PC-9 (cell line): ENCODE results near the gene KLK7. TPM values are rescaled to one million over a fixed set of nuclear protein-coding genes. Genes with fewer than 3 reads are reported as not detected.

Source experiments
- BruUV-seq: library from RNA; stranded (reverse); fragments of 400-500 nt; replicated peaks from 2 replicates; lab custom pipeline; 2021; lab: Mats Ljungman, UMichigan
- CTCF ChIA-PET: fragments of 300-600 bp; sonication (Branson Sonifier 250); formaldehyde crosslinking; loops from one replicate; lab custom pipeline; 2022; ENCODE audit warnings: antibody characterized with exemption; lab: Charles Lee
- POLR2A ChIA-PET: fragments of 300-600 bp; sonication (Branson Sonifier 250); formaldehyde crosslinking; loops from one replicate; lab custom pipeline; 2022; ENCODE audit warnings: antibody characterized with exemption; ENCODE audit not compliant: unreplicated experiment; lab: Charles Lee
- DNase-seq, 2 experiments: peaks; one replicate each; pipeline versions ENCODE4 v3.0.0 to v3.0.0-alpha.2; 2015 to 2022; ENCODE audit warnings: mixed read lengths in 1 of 2
- H2AFZ ChIP-seq: fragments of 200-600 bp; sonication (generic); 2 replicates; pipeline ENCODE4 v1.8.1; 2017; ENCODE audit warnings: antibody characterized with exemption
- H3F3A ChIP-seq: fragments of 200-600 bp; sonication (generic); 2 replicates; pipeline ENCODE4 v1.8.1; 2017; ENCODE audit warnings: antibody characterized with exemption, mild to moderate bottlenecking, low read depth; ENCODE audit not compliant: insufficient read depth
- H3K27ac ChIP-seq: fragments of 200-600 bp; sonication (generic); 2 replicates; pipeline ENCODE4 v1.6.1; 2016; ENCODE audit warnings: mixed run types
- H3K27me3 ChIP-seq: fragments of 200-600 bp; sonication (generic); 2 replicates; pipeline ENCODE4 v1.6.1; 2016; ENCODE audit warnings: low read depth, mixed run types; ENCODE audit not compliant: insufficient read depth
- H3K36me3 ChIP-seq: fragments of 200-600 bp; sonication (generic); 2 replicates; pipeline ENCODE4 v1.6.1; 2016; ENCODE audit warnings: low read depth, mixed run types
- H3K4me1 ChIP-seq: fragments of 200-600 bp; sonication (generic); replicated peaks from 2 replicates; pipeline ENCODE4 v1.6.1; 2016; ENCODE audit warnings: mixed run types; ENCODE audit not compliant: insufficient read depth
- H3K4me2 ChIP-seq: fragments of 200-600 bp; sonication (generic); 2 replicates; pipeline ENCODE4 v1.6.1; 2017; ENCODE audit warnings: mixed run types
- H3K4me3 ChIP-seq: fragments of 200-600 bp; sonication (generic); 2 replicates; pipeline ENCODE4 v1.6.1; 2016; ENCODE audit warnings: mixed run types
- H3K79me2 ChIP-seq: fragments of 200-600 bp; sonication (generic); 2 replicates; pipeline ENCODE4 v1.6.1; 2017; ENCODE audit warnings: low read depth, mixed run types
- H3K9me2 ChIP-seq: fragments of 200-600 bp; sonication (generic); 2 replicates; pipeline ENCODE4 v1.8.1; 2017; ENCODE audit warnings: mild to moderate bottlenecking; ENCODE audit not compliant: insufficient read depth
- H3K9me3 ChIP-seq: fragments of 200-600 bp; sonication (generic); 2 replicates; pipeline ENCODE4 v1.8.1; 2016; ENCODE audit warnings: low read depth; ENCODE audit not compliant: insufficient read depth
- H4K20me1 ChIP-seq: fragments of 200-600 bp; sonication (generic); 2 replicates; pipeline ENCODE4 v1.8.1; 2017; ENCODE audit not compliant: insufficient read depth
- CTCF ChIP-seq: fragments of 200-600 bp; sonication (generic); conservative IDR thresholded peaks from 2 replicates; pipeline ENCODE4 v1.6.1; 2017; ENCODE audit warnings: mixed run types, antibody characterized with exemption, mild to moderate bottlenecking, moderate library complexity
- EZH2 ChIP-seq: fragments of 200-600 bp; sonication (generic); IDR thresholded peaks from 2 replicates; pipeline ENCODE4 v1.8.0; 2017; ENCODE audit warnings: antibody characterized with exemption, low read depth
- intact Hi-C: fragments of 100-400 bp; cut with micrococcal nuclease; formaldehyde crosslinking; loops from one replicate; pipeline ENCODE4 v1.10.0; 2022; ENCODE audit not compliant: unreplicated experiment
- total RNA-seq: library from RNA; stranded (reverse); gene quantifications from 2 replicates; pipeline ENCODE4 v1.2.3, GENCODE V29; 2021

Gene KLK7
- total RNA-seq, 1 experiment from 2014 or later = 98.1 TPM

GRCh38 chr19:51010066-51010795, 26.5 kb upstream of the KLK7 start:
- intact Hi-C loops = loop anchor here (10.0 kb wide), 2 partner anchors 205 to 305 kb away; no protein-coding TSS in a partner anchor
- Histone ChIP-seq H3K27ac (no peak overlapping the region), H3K9me2 (no peaks in the 10 kb centered on the region), H3K9me3 (no peaks in the 10 kb centered on the region), H3K4me1 (peaks cover 19% of the 10 kb centered on the region), H3K4me2 (no peak overlapping the region), H3K79me2 (no peaks in the 10 kb centered on the region), H4K20me1 (no peaks in the 10 kb centered on the region), H2AFZ (no peak overlapping the region), H3K4me3 (no peak overlapping the region), H3F3A (peaks cover 19% of the 10 kb centered on the region; the same call in 1 of the 2 replicates), H3K36me3 (no peaks in the 10 kb centered on the region), H3K27me3 (no peaks in the 10 kb centered on the region)
- TF ChIP-seq CTCF (no peak), EZH2 (no peak)
- ChIA-PET POLR2A (interaction anchor here (0.5 to 0.9 kb wide), 2 partner anchors 11 to 26 kb away, joined by 4 read pairs; partner anchors contain the start of gene KLK7), CTCF (interaction anchor here (0.6 kb wide), 1 partner anchor 9 kb away, joined by 3 read pairs; the partner anchor contains the start of gene KLK8)
- DNase-seq = peak; percentile 50 to 60
- BruUV-seq = no TSS peak

- TF ChIP-seq EZH2 (no peak), CTCF (no peak)
- Histone ChIP-seq H3K9me3 (no peaks in the 10 kb centered on the region), H3K79me2 (no peaks in the 10 kb centered on the region), H3K9me2 (no peaks in the 10 kb centered on the region), H3K36me3 (no peaks in the 10 kb centered on the region), H3K27me3 (no peaks in the 10 kb centered on the region), H3K4me2 (no peak overlapping the region), H3K27ac (no peak overlapping the region), H3F3A (peaks cover 19% of the 10 kb centered on the region; the same call in 1 of the 2 replicates), H2AFZ (no peak overlapping the region), H4K20me1 (no peaks in the 10 kb centered on the region), H3K4me3 (no peak overlapping the region), H3K4me1 (peaks cover 19% of the 10 kb centered on the region)
- intact Hi-C loops = no loop called here
- peak in 1 of 2 experiments; percentile 26 for DNase-seq
- BruUV-seq = no TSS peak
- ChIA-PET POLR2A (interaction anchor here (0.9 kb wide), 1 partner anchor 25 kb away, joined by 4 read pairs; the partner anchor contains the start of gene KLK7), CTCF (no interaction called here)
Observed at GRCh38 chr19:51009061-51009891, 25.6 kb upstream of the KLK7 start.

- ChIA-PET CTCF (interaction anchor here (0.6 to 0.7 kb wide), 2 partner anchors 10 to 87 kb away, joined by 4 to 19 read pairs; no protein-coding TSS in a partner anchor), POLR2A (no interaction called here)
- Histone ChIP-seq H3K9me3 (no peaks in the 10 kb centered on the region), H3F3A (peaks cover 23% of the 10 kb centered on the region; the same call in 1 of the 2 replicates), H4K20me1 (no peaks in the 10 kb centered on the region), H3K27ac (no peak overlapping the region), H3K9me2 (no peaks in the 10 kb centered on the region), H3K4me2 (no peak overlapping the region), H3K4me3 (no peak overlapping the region), H3K79me2 (no peaks in the 10 kb centered on the region), H2AFZ (no peak overlapping the region), H3K36me3 (no peaks in the 10 kb centered on the region), H3K4me1 (peaks cover 19% of the 10 kb centered on the region), H3K27me3 (no peaks in the 10 kb centered on the region)
- intact Hi-C loops = no loop called here
- no peak for DNase-seq
- TF ChIP-seq EZH2 (no peak), CTCF (no peak)
- no TSS peak for BruUV-seq
Observed at GRCh38 chr19:51007488-51007887, 23.8 kb upstream of the KLK7 start.
